ENCODE data around the gene NANOS2.

NANOS2 gene

DNA sequence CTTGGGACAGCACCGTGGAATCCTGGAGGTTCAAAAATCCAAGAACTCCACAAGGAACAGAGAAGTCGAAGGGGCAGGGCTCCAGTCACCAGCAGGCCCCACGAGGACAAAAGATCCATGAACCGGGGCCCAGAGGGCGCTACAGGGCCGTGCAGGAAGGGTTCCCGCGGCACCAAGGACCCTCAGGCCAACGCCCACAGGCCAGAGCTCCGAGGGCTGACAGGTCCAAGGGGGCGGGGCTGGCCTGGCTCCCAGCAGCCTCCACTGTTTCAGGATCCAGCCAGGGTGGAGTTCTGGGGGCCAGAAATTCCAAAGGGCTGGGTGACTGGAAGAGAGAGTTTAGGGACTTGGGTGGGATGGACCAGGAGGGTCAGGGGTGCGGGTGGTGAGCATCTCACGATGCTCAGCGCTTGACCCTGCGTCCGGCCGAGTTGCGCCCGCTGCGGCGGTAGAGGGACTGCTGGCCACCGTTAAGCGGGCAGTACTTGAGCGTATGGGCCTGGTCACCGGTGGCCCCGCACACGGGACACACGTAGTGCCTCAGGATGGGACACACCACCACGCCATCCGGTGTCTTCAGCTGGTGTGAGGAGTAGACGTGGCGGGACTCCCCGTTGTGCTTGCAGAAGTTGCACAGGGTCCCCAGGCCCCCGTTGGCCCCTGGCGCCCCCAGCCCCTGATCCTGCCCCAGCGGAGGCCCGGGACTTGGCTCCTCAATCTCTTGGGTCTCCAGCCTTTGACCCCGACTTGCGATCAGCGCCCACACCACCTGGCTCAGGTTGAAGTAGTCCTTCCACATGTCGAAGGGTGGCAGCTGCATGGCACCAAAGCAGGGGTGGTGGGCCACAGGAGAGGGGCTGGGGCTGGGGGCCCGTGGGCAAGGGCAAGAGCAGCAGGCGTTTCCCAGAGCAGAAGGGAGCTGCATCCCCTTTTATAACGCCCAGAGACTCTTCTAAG lies at the start of gene NANOS2:
TSS of gene NANOS2 (minus strand) at position 905 of the 957 bp plus-strand sequence. CDS start at position 820, 85 bp downstream.
- DNase-seq, result peak; percentile 12

DNA sequence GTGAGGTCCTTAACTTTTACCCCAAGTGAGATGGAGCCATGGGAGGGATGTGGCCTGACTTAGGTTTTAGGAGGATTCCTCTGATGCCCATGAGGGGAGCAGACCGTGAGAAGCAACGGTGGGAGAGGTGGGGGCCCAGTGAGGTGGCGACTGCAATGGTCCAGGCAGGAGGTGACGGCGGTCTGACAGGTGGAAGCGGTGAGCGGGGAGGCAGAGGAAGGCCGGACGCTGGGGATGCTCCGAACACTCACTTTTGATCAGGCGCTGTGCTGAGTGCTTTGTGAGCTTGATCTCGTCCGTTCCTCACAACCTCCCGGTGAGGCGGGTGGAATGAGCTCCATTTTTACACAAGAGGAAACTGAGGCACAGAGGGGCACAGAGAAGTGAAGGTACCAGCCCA lies 47.4 kb upstream of the NANOS2 start:
- DNase-seq, result no peak

GRCh38 chr19:45960595-45961235 lies 46.1 kb upstream of the NANOS2 start:
- DNase-seq, result no peak

- DNase-seq, result no peak
These were observed 45.0 kb upstream of the NANOS2 start for GRCh38 chr19:45959517-45960025.

DNA sequence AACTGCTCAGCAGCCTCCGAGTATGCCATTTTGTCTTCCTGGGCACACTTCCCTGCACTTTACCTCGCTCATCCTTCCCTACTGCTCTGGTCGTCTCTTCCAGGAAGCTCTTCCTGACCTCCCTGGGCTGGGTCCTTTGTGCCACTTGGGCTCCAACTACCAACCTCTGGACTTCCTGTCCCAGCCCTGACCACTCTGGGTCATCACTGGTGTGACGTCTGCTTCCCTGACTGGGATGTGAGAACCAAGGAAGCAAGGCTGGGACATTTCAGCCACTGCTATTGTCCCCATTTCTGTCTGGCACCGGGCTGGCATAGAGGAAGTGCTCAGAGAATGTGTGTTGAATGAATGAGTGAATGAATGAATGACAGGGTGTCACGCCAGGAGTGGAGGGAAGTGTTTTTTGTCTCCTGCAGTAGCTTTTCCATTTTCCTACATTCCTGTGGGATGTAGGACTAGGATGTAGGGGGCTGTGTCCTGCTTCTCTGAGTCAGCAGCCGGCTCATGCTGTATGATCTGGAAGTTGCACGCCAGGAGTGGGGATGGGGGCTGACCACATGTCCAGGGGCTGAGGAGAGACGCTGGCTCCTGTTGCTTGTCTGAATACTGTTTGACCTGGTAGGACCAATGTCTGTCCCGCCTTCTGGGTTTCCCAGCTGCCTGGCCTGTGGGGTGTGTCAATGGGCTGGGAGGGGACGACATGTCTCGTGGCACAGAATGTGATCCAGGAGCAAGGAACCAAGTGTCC lies 44.4 kb upstream of the NANOS2 start:
- DNase-seq, result no peak

GRCh38 chr19:45958320-45958719 lies 43.7 kb upstream of the NANOS2 start:
- DNase-seq, result no peak

- no peak for DNase-seq
These were observed 41.5 kb upstream of the NANOS2 start for GRCh38 chr19:45955905-45956608.

DNA sequence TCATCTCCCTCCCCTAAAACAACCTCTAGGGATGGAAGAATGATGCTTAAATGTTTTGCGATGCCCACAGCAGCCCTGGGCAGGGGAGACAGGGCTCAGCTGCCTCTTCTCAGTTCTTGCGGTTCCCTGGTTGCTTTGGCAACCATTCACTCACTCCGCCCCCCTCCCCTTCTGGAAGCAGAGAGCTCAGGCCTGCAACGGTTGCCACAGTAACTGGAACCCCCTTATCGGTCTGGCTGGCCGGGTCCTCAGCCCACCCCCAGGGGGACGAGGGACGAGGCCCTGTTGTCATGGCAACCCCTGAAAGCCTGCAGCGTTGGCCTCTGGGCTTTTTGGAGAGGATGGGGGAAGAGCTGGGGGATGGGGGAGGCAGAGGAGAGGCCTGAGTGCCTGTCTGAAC lies 39.6 kb upstream of the NANOS2 start:
- DNase-seq, result no peak

- no peak for DNase-seq
These were observed 39.1 kb upstream of the NANOS2 start for GRCh38 chr19:45953676-45954075.

- peak; percentile 51 for DNase-seq
These were observed 38.3 kb upstream of the NANOS2 start for GRCh38 chr19:45952686-45953505.

DNA sequence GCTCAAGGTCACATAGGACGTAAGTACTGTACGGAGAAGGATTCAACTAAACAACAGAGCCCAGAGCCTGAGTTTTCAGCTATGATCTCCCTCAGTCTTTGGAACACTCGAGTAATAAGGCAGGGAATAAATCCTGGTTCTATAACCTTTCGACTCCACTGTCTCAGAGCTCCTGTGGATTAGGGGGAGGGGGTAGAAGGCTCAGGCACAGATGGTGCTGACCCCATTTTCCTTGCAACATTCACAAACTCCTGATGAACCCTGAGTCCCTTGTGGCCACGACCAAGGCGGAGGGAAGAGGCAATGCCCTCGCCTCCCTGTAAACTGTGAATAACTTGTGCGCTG lies 37.7 kb upstream of the NANOS2 start:
- no peak for DNase-seq

GRCh38 chr19:45947926-45948325 lies 33.3 kb upstream of the NANOS2 start:
- no peak for DNase-seq

DNA sequence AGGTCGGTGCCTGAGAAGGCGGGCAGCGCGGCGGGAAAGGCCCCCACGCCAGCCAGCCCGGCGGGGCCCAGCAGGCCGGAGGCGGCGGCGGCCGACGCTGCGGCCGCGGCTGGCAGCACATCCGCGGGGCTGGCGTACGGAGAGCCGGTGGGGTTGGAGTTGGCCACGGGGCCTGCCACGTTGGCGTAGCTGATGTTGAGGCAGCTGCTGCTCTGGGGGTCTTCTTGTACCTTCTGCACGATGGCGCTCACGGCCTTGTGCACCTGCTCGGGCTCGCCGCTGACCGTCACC lies 25.9 kb upstream of the NANOS2 start:
- DNase-seq, result no peak

DNA sequence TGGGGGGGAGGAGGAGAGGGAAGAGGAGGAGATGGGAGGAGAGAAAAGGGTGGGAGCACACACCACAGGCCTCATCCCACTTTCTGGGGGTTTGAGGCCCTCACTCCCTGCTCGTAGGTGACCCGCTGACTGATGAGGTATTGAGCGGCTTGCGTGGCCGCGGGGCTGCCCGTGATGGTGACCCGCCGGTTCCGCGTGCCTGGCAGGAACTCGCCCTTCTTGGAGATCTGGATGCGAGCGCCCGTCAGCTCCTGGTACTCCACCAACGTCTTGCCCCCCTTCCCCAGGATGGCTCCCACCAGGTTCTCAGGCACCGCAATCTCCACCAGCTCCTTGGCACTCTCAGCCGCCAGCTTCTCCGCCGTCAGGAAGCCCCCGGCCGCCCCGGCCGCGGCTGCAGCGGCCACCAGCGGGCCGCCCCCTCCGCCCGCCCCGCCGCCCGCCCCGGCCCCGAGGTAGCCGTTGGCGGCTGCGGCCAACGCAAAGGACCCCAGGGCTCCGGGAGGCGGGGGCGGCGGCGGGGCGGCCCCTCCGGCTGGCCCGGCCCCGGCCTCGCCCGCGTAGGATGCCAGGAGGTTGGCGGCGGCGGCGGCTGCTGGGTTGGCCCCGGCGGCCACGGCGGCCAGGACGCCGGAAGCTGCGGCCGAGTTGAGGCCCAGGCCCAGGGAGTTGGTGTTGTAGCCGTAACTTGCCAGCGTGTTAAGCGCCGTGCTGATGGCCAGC lies 25.4 kb upstream of the NANOS2 start:
- no peak for DNase-seq

GRCh38 chr19:45938733-45939319 lies 24.2 kb upstream of the NANOS2 start:
- no peak for DNase-seq

- no peak for DNase-seq
These were observed 20.7 kb upstream of the NANOS2 start for GRCh38 chr19:45935267-45935666.

DNA sequence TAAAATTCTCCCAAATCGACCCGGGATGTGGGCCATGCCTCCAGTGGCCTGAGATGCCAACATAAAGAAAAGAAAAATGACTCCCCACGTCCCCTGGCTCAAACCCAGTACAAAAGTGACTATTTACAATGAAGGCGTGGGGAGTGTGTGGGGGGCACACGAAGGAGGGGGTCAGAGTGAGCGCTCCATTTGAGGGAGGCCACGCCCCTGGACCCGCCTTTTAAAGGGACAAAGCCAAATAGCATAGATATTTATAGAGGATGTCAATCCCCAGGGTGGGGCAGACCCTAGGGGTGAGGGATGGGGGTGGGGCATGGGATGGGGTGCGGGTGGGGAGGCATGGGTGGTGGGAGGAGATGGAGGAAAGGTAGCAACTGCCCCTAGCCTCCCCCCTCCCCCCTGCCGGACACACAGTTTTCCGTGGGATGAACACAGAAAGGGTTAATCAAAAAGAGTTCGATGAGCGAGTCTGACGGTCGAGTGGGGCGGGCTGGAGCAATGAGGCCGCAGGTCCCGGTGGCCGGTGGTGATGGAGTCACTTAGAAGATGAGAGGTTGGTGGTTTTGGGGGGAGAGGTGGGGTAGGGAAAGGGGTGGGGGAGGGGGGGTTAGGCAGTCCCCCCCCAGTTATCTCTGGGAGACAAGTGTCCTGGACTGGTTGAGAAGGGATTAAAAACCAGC lies 20.1 kb upstream of the NANOS2 start:
- no peak for DNase-seq

DNA sequence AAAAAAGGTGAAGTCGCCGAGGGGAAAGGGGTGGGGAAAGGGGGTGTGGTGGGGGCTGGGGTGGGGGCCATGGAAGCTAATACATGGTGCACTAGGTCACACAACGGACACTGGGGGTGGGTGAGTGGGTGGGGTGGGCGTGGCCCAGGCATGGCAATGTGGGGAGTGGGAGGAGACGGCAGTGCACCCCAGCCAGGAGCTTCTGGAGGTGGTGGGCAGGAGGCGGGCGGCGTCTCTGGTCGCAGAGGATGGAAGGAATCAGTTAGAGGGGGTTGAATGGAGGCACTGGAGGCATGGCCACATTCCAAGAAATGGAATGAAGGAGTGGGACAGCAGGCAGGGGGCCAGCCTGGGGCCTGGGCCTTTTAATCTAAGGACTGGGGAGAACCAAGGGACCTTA lies 19.2 kb upstream of the NANOS2 start:
- DNase-seq, result no peak

GRCh38 chr19:45931055-45931454 lies 16.5 kb upstream of the NANOS2 start:
- no peak for DNase-seq

DNA sequence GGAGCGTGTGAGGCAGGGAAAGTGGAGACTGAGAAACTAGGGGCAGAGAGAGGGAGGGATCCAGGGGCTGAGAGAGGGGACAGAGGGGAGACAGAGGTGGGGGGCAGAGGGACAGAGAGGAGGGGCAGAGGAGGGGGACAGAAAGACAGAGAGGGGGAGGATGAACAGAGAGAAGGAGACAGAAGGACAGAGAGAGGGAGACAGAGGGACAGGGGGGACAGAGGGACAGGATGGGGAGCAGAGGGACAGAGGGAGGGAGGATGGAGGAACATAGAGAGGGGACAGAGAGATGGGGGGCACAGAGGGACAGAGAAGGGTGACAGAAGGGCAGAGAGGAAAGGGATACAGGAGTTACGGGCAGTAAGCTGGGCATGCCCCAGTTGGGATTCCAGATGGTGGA lies 14.7 kb upstream of the NANOS2 start:
- no peak for DNase-seq
